NK-92 (cell line): ENCODE results near the gene MCC.

Experiments used
- DNase-seq: peaks from one replicate; lab custom pipeline; 2025; ENCODE audit not compliant: unreplicated experiment; lab: John Stamatoyannopoulos, UW

Gene MCC

DNA sequence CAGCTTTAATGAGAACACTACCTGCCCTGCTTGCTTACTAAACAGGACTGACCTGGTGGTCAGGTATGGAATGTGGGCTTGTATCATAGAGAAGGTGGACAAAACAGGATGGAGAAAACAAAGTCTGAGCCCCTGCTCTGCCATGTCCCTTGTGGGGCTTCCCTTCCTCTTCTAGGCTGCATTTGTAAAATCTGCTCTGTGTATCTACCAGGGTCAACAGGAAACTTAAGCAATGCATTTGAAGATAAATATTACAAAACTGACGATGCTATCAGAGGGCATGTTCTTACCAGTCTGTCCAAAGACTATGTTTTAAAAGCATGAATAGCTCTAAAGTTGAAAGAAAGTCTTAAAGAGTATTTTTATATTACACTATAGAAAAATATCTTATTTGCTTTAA is 282.9 kb downstream of the MCC start:
- no peak for DNase-seq

DNA sequence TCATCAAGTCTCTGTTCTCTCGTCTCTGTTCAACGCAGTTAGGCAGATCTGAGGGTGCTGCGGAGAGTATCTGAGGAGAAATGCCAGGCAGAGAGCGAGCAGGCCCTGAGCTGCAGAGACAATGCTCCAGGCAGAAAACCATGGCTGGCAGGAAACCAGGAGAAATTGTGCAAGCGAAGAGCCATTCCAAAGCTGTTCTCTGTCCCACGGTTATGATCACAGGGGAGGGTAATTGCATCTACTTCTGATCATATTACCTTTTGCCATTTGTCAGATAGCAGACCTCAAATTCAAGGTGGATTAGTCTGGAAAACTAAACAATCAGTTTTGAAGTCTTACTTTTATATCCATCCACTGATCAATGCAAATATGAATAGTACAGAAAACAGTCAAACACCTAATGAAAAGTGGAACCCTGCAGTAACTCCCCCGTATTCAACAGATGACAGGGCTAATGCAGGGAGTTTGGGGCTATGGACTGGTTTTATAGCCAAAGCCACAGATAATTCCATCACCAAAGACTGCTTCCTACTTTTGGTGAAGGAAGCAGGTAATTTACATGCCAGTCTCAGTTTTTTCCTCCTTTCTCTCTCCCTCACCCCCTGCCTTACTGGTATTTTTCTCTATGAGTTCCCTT is 283.6 kb downstream of the MCC start:
- DNase-seq: no peak

DNA sequence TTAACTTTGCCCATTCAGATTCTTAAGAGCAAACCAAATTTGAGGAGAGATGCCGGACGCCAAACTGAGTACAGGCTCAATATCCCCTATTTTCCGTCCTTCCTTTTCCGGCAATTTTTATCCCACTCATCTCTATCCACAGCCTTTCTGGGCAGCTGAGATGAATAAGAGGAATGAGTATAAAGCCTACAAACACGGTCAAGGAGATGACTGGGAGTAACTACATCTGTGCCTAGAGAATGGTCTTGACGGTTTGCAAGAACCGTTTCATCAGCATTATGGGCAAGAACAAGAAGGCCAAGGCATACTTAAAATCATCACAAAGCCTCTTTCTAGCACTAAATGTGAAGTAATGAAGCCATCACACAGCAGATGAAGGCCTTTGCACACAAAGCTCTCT is 284.3 kb downstream of the MCC start:
- DNase-seq: no peak

DNA sequence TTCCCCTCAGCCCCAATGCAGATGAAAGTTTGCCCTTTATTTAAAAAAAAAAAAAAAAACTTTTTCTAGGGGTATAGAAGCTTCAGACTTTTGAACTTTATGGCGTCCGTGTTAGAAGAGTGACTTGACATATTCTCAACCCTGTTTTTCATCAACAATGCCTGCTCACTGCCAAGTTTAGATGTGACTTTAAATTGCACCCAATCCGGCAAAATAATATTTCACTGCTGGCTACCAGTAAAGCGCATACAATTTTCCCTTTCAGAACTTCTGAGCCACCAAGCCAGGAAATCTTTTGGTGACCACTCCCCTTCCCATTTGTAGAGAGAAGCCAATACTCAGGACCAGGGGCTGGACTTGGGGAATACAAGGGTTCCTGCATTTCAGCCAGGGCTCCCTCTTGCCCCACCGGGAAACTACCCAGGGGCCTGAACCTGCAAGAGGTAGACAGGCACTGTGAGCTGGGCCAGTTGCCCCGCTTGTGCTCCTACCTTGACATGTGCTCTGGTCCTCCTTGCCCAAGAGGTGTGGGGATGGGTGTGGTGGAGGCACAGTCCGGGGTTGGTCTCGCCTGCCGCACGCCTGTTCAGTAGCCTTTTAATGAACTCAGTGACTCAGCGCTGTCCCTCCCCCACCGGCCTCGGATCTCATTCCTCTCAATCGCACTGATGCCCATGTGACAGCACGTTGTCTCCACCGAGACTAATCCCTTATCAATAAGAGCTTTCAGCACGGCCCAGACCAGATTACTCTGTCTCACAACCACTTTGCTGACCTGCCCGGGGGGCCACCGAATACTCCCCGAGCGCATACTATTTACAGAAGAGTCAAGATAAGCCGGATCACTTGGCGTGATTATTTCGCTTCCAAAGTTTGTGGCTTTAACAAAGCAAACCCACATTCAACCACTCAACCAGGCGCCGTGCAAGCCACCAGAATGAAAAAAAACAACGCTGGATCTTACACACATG is 285.2 kb downstream of the MCC start:
- DNase-seq: no peak

DNA sequence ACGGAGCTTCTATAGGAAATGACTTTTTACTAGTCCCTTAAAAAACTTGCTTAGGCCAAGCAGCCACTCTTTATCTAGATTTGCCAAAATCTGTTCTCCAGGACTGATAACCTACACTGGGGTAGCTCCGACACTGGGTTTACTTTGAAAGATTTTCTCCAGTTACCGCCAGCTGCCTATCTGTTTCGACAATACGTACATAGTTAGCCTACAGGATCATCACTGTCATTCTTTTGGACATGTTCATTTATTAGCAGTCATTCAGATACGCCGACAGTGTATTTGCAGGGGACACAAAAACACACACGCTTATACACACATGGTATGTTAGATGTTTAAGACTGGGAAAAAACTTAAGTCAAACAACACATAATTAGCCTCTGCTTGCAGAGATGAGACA is 286.0 kb downstream of the MCC start:
- DNase-seq: no peak

DNA sequence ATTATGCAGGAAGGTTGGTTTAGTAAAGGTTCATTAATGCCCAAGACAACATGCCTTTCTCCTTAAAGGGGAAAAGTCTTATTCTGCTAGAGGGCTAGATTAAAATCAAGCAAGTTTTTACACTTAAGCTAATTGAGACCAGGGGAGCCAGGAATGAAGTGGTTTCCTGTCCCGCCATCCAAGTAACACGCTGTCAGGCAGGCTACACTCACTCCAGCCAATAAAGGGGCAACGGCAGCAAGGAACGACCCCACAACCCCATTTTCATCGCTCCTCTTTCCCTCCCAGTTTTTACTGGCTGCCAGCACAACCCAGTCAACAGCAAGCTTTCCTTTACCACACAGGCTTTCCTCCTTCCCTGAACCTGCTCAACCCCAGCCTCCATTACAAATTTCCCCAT is 286.5 kb downstream of the MCC start:
- no peak for DNase-seq

DNA sequence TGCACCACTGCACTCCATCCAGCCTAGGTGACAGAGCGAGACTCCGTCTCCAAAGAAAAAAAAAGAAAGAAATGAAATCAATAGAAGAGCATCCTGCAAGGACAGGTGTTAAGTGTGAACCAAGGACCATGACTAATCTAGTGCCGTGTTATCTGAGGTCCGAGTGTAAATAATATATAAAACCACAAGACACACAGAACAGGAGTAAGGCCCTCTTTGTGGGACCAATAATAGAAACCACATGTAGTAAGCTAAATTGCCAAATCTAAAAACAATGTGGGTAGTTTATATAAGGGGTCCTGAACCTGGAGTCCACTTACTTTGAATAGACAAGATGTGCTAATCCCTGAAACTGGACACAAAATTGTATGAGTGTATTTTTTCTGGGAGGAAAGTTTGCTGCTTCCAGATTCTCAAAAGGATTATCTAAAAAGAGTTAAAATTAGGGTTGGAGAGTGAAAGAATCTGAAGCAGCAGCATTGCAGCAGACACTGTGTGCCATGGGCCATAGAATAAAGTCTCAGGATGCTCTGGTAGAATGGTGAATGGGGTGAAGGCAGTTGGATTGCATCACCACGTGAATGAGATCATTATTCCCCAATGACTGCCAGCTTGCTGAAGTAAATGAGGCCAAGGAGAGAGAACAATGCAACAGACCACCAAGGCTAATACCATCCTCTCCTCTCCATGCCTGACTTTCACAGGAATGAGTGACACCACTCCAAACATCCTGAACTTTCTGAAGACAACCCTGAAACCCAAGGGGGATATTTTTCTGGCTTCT is 288.9 kb downstream of the MCC start:
- DNase-seq: no peak

DNA sequence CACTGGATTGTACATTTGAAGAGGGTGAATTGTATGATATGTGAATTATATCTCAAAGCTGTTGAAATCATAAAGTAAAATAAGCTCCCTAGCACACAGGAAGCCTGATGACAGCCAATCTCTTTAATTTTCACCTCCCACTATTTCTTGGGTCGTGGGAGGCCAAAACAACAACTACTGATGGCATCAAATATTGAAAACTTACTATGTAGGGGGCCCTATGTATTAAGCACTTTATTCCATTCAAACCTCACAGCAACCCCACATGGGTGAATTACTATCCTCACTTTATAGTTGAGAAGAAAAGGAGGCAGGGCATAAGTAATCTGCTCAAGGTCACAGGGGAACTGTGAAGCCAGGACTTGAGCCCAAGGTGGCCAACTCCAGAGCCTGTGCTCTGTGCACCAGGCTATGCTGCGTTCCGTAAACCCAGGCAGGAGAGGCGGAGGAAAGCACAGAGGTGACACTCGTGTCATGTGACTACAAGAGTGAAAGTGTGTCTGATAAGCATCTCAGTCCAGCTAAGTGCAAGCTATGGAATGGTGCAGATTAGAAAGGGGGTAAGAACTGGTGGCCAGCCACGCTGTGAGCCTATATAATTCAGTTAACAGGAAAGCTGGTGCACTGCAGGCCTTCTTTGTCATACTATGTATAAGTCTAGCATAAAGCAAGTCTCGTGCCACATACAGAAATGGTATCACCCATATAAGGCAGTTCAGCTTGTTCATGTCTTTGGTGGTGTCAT is 290.6 kb downstream of the MCC start:
- DNase-seq: no peak

DNA sequence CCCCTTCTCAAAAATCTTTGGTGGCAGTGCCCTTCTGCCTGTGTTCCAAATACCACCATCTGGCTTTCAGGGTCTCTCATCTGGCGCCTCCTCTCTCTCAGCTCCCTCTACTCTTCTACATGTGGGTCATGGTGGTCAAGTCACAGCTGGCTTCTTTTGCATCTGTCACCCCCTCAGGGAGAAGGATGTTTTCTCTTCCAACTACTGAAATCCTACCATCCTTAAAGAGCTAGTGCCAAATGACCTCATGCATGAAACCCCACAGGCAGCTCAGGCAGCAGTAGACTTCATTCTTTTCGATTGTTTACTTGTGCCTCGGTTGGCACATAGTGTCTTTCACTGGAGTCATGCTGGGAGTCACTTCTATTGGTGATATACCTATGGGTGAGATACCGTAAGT is 292.5 kb downstream of the MCC start:
- DNase-seq: no peak

DNA sequence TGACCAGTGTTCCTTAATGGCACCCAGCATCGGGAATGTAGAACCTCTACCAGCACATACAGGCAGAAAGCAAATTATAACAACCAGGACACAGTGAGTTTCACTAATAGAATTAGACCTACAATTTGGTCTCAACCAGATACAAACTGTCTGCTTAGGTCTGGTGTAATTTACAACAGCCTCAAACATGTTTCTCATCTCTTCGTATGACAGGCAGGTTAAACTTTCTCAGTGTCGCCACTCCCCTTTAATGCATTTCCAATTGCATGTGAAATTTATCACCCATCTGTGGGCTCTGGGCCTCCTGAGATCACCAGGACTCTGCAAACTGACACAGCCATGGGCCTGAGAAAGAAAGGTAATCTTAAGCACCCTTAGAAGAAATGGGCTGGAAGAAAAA is 293.0 kb downstream of the MCC start:
- DNase-seq: no peak

DNA sequence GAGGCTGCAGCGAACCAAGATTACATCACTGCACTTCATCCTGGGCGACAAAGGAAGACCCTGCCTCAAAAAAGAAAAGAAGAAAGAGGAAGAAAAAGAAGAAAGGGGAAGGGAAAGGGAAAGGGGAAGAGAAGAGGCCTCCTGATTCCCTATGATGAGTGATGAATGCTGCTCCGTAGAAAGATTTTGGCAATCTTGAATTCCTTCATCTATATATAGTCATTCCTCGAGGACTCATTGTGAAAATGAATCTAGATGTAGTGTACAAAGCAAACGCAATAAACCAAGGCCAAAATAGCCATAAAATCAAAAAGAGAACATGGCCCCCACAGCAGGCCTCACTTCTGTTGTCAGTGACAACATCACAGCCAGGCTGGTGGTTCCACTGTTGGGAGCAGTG is 293.7 kb downstream of the MCC start:
- no peak for DNase-seq

DNA sequence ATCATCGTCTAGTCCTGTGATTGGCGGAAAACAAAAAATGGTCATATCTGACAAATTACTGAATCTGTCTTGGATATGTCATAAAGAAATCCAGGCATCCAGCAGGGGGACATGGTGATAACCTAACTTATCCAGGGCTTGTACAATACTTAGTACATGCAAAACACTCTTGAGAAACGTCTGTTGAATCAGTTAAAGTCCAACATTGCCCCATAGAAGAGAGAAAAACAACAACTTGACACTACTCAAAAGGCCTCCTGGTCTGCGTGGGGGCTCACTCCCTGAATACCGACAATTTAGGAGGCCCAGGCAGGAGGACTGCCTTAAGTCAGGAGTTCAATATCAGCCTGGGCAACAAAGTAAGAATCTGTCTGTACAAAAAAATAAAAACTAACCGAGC is 294.1 kb downstream of the MCC start:
- no peak for DNase-seq

DNA sequence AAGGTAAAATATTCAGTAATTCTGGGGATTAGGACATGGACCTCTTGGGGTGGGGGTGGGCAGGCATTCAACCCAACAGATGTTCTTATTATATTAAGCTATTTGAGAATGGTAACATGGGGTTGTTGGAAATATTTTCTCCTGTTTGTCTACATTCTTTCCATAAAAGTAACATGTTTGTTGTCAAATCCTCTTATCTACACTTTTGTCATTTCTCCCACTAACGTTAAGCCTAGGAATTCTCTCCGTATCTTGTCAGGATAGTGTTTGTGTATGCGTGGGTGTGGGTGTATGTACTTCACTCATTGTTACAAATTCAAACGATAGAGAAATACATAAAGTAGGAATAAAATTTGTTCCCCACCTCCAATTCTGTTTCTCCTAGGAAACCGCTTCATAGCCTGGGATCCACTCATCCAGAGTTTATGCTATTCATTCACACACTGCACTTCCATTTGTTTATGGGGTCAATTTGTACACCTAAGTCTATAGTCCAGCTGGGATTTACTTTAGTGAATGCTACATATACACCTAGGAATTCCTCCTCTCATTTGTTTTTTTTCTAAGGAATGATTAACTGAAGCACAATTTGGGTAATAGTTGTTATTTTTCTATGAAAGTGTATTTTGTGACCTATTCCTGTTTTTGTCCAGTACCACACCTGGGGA is 294.8 kb downstream of the MCC start:
- no peak for DNase-seq

DNA sequence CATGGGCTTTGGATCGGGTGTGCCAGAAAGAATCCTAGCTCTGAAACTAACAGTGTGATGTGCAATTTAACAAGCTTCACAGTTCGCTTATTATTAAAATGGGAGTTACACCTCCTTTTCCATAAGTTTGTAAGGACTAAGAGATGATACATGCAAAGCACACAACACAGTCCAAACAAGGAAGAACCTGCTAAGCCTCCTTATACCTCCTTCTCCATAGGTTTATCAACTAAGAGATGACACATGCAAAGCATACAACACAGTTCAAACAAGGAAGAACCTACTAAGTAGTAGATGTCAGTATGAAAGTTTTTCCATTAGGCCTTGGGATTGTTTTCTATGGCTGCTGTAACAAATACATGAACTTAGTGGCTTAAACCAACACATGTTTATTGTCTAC is 295.7 kb downstream of the MCC start:
- no peak for DNase-seq

DNA sequence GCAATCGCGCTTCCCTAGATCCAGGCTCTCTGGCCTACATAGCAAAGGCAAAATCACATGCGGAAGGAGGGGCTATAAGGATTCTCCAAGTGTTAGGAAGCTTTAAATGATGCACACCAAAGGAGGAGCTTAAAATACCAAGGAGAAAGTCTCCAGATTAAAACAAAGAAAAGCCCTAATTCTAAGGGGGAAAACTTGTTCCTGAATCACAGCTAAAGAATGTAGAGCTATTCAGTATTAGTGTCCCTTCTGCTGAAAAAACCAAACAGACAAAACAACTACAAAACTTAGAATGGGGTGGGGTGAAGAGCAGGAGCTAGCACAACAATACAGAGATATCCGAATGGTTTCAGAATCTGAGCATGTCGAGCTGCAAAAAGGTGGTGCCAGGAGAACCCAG is 297.9 kb downstream of the MCC start:
- no peak for DNase-seq

DNA sequence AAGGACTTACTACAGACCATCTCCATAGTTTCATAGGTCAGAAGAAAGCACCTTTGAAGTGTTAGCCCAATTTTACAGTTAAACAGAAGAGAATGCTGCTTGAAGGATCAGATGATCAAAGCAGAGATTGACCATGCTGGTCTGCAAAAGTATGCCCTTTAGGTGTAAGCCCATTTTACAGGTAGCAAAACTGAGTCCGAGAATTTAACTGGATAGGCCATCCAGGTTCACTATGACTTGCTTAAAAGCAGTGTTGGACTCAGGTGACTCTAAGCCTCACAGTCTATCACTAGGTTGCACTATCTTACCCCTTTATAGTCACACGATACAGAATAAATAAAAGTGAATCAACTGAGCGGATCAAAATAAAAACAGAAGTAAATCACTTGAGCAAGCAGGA is 299.0 kb downstream of the MCC start:
- no peak for DNase-seq

DNA sequence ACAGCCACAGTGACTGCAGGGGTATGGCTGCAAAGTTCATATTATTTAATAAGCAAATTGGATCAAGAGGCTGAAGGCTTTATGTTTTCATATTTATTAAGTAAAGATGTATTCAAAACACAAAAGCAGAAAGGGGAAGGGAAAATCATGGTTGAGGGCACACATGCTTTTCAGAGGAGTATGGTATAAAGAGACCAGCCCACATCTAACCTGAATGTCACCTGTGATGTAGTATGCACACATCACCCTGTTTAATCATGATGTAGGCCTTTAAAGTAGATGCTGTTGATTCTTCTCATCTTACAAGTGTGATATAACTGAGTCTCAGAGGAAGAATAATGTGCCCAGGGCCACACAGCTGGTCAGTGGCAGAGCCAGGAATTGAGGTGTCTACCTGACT is 299.8 kb downstream of the MCC start:
- no peak for DNase-seq

DNA sequence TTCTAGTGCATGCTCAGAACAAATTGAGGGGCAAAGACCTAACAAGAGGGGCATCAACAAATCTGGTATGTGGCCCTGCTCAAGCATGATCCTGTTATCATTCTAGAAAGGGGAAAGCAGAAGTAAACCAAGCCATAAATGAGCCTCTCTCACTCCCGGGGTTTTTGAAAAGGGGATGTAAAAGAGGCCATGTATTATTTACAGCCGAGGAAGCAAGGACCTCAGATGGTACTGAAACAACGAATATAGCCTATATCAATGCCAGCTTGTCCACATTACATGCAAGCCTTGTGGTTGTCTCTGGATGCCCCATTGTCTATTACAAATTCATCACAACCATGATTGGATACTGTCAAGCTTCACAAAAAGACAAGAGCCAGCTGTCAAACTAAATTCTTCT is 300.3 kb downstream of the MCC start:
- DNase-seq: no peak

DNA sequence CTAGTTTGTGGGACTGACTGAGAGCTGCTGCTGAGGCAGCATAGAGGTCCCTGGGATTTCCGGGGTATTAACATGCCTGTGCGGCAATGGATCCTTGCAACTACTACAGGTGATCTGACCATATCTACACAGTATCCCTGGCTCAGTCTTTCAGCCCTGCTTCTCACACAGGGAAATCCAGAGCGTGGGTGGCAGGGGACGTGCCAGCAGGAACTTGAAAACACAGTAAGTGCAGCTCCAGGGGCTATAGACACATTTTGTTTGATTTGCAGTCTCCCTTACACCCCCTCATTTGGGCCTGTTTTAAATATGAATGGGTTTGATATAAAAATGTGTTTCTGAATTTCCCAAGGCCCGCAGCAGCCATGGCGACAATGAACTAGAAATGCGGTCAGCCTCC is 302.2 kb downstream of the MCC start:
- no peak for DNase-seq

DNA sequence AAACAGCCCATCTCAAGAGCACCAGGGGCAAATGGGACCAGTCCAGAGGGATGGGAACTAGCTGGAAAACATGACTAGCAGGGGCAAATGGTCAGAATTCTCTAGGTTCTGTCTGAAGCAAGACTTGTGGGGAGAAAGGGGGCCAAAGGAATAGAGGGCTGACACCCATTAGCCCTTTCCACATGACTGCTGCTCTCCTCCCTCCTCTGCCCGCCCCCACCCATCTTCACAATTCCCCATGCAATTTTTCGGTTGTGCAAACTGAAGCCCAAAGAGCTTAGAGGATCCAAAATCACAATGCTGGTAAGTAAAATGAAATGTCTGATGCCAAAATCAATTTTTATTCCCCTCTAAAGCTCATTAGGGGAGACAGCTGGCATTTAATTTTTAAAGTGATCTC is 304.6 kb downstream of the MCC start:
- no peak for DNase-seq
